Ovary (tissue), 3 donors: ENCODE measurements around the gene CCR9.

Experiments used
- CTCF ChIP-seq, 3 donors: fragments of 450-650 bp in 2 of 3; fragments of 200-600 bp in 1 of 3; IDR thresholded peaks; one replicate each; pipeline versions ENCODE4 v1.5.1 to v1.8.0; 2016 to 2022; ENCODE audit warnings: antibody characterized with exemption in 3 of 3, mild to moderate bottlenecking in 1 of 3
- EP300 ChIP-seq: sonication (generic); formaldehyde crosslinking; IDR thresholded peaks from one replicate; pipeline ENCODE4 v1.6.1; 2017; ENCODE audit warnings: antibody characterized with exemption
- POLR2A ChIP-seq: fragments of 450-650 bp; IDR thresholded peaks from one replicate; pipeline ENCODE4 v1.6.1; 2017; ENCODE audit warnings: antibody characterized with exemption, mild to moderate bottlenecking, moderate library complexity
- donor health status: DM: no; HTN: no; CAD: no.

DNA sequence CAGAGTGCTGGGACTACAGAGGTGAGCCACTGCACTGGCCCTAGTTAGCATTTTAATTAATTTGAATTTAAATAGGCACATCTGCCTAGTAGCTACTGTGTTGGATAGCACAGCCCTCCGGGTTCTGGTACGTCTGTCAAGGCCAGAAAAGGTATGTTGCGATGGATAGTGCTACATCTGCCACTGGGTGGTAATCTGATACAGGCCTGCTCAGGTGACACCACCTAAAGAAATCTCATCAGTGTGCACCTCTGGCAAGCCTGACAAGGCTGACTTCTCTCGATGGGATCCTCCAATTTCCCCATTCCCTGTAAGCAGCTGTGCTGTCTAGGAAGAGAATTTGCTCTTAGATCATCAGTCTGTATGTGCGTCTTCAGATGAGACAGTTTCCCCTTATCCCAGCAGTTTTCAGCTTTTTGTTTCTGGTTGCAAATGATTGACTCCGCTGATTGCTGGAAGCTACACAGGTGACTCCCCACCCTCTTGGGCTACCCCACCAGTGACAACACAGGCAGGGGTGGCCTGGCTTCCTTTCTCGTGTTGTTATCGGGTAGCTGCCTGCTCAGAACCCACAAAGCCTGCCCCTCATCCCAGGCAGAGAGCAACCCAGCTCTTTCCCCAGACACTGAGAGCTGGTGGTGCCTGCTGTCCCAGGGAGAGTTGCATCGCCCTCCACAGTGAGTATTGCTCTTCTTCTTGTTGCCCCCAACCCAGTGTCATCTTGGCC, at the start of gene CCR9:
- TF ChIP-seq CTCF (IDR thresholded peaks at IDR 0.05) (no peak), POLR2A (no peak), EP300 (no peak)
